ENCODE data around the gene KCNJ2. TPM values are rescaled to one million over a fixed set of nuclear protein-coding genes. Genes with fewer than 3 reads are reported as not detected.

The KCNJ2 gene
- polyA plus RNA-seq, 2 of the 4 experiments (the other 2 are of a cell fraction): 0.14 to 0.17 TPM

- no peak for TF ChIP-seq CBX2 (IDR thresholded peaks at IDR 0.05; ENCODE audit: borderline replicate concordance, low read depth)
- TF ChIP-seq RAD21 (conservative IDR thresholded peaks at IDR 0.05 in 1 of 2, IDR thresholded peaks at IDR 0.05 in 1 of 2): no peak
- TF ChIP-seq, protein P1, sequence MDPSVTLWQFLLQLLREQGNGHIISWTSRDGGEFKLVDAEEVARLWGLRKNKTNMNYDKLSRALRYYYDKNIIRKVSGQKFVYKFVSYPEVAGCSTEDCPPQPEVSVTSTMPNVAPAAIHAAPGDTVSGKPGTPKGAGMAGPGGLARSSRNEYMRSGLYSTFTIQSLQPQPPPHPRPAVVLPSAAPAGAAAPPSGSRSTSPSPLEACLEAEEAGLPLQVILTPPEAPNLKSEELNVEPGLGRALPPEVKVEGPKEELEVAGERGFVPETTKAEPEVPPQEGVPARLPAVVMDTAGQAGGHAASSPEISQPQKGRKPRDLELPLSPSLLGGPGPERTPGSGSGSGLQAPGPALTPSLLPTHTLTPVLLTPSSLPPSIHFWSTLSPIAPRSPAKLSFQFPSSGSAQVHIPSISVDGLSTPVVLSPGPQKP (IDR thresholded peaks at IDR 0.05; ENCODE audit: low read depth, low read length): no peak
- TF ChIP-seq JUN (IDR thresholded peaks at IDR 0.05): no peak
These were observed 40.5 kb upstream of the KCNJ2 start (continued) for GRCh38 chr17:70128727-70129238.

- FAIRE-seq (no peak), ATAC-seq (no peak)
These were observed 39.0 kb upstream of the KCNJ2 start for GRCh38 chr17:70130289-70130688.

GRCh38 chr17:70132505-70132904 is 36.8 kb upstream of the KCNJ2 start:
- ATAC-seq (no peak), FAIRE-seq (no peak), DNase-seq (ENCODE audit: low read depth in 1 of 2, low spot score in 1 of 2) (no peak)
- no peak for TF ChIP-seq FOSL2 (IDR thresholded peaks at IDR 0.05)
- no peak for TF ChIP-seq FOSL2 (CRISPR knock-in tag; IDR thresholded peaks at IDR 0.05)
- no peak for TF ChIP-seq CEBPB (IDR thresholded peaks at IDR 0.05)
- TF ChIP-seq CBX8 (IDR thresholded peaks at IDR 0.05): no peak
- TF ChIP-seq ZC3H11A (IDR thresholded peaks at IDR 0.05): no peak
- TF ChIP-seq NPAS2 (CRISPR knock-in tag; IDR thresholded peaks at IDR 0.05; ENCODE audit: borderline replicate concordance): no peak
- no peak for TF ChIP-seq JUN (IDR thresholded peaks at IDR 0.05)
- TF ChIP-seq, protein P2, sequence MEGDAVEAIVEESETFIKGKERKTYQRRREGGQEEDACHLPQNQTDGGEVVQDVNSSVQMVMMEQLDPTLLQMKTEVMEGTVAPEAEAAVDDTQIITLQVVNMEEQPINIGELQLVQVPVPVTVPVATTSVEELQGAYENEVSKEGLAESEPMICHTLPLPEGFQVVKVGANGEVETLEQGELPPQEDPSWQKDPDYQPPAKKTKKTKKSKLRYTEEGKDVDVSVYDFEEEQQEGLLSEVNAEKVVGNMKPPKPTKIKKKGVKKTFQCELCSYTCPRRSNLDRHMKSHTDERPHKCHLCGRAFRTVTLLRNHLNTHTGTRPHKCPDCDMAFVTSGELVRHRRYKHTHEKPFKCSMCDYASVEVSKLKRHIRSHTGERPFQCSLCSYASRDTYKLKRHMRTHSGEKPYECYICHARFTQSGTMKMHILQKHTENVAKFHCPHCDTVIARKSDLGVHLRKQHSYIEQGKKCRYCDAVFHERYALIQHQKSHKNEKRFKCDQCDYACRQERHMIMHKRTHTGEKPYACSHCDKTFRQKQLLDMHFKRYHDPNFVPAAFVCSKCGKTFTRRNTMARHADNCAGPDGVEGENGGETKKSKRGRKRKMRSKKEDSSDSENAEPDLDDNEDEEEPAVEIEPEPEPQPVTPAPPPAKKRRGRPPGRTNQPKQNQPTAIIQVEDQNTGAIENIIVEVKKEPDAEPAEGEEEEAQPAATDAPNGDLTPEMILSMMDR (IDR thresholded peaks at IDR 0.05): no peak
- TF ChIP-seq PHF8 (IDR thresholded peaks at IDR 0.05; ENCODE audit: borderline replicate concordance, low read depth): no peak
- no peak for TF ChIP-seq RFX5 (IDR thresholded peaks at IDR 0.05)
- no peak for TF ChIP-seq ZFP36 (IDR thresholded peaks at IDR 0.05; ENCODE audit: borderline replicate concordance, partially characterized antibody)
- no peak for TF ChIP-seq BHLHE40 (IDR thresholded peaks at IDR 0.05; ENCODE audit: low read depth, low read length)
- no peak for TF ChIP-seq NFE2L2 (conservative IDR thresholded peaks at IDR 0.05; ENCODE audit: low read length)
- no peak for TF ChIP-seq HOXB13 (CRISPR knock-in tag; IDR thresholded peaks at IDR 0.05; ENCODE audit: low read depth)
- no peak for TF ChIP-seq BCL3 (IDR thresholded peaks at IDR 0.05)
- TF ChIP-seq CHD4 (IDR thresholded peaks at IDR 0.05; ENCODE audit: borderline replicate concordance): no peak
- POLR2A ChIA-PET: no interaction called here
- Histone ChIP-seq H3K9me3 (no peaks in the 10 kb centered on the region), H3K27ac (no peak overlapping the region), H3K4me1 (peaks cover 27% of the 10 kb centered on the region), H3K4me2 (no peak overlapping the region), H3K4me3 (no peak overlapping the region)
- CTCF ChIA-PET: interaction anchor here (0.6 to 2.4 kb wide), 6 partner anchors 9 to 525 kb away, joined by 3 to 11 read pairs (median 3); no protein-coding TSS in a partner anchor
- WGBS (ENCODE audit: missing lambda C conversion rate): 82% methylated on average over 11 of the region's 11 CpGs

More at GRCh38 chr17:70130289-70130688, 39.0 kb upstream of the KCNJ2 start:
- H3K4me1 ChIP-seq: peaks cover 8% of the 10 kb centered on the region; the same call in 2 of the 3 replicates
- 60% methylated on average over 3 of the region's 3 CpGs for WGBS (ENCODE audit: missing lambda C conversion rate)
- H3K4me2 ChIP-seq: no peak overlapping the region
- DNase-seq (ENCODE audit: low read depth in 1 of 2, low spot score in 1 of 2): no peak
- ChIA-PET CTCF (interaction anchor here (1.7 kb wide), 1 partner anchor 20 kb away, joined by 5 read pairs; no protein-coding TSS in a partner anchor), POLR2A (no interaction called here)
- H3K9me3 ChIP-seq: no peaks in the 10 kb centered on the region
- no peak for TF ChIP-seq CHD4 (IDR thresholded peaks at IDR 0.05; ENCODE audit: borderline replicate concordance)
- no peak overlapping the region for H3K4me3 ChIP-seq
- H3K27ac ChIP-seq: no peak overlapping the region

All from A549 (cell line).